Tibial nerve (tissue), 4 donors: ENCODE data around the gene B3GALT5.

Experiments used
- CTCF ChIP-seq, 5 experiments: fragments of 200-600 bp in 3 of 5; fragments of 450-650 bp in 2 of 5; sonication (generic) in 3 of 5; IDR thresholded peaks; one replicate each; pipeline ENCODE4 v1.5.1; 2016 to 2019; ENCODE audit warnings: antibody characterized with exemption in 5 of 5, mild to moderate bottlenecking in 3 of 5, moderate library complexity in 2 of 5
- EP300 ChIP-seq, 2 donors: sonication (generic); formaldehyde crosslinking; IDR thresholded peaks; one replicate each; pipeline ENCODE4 v1.6.1; 2017; ENCODE audit warnings: antibody characterized with exemption in 2 of 2, mild to moderate bottlenecking in 1 of 2
- POLR2A ChIP-seq, 2 donors: fragments of 450-650 bp; IDR thresholded peaks; one replicate each; pipeline ENCODE4 v1.6.1; 2017; ENCODE audit warnings: antibody characterized with exemption in 2 of 2, mild to moderate bottlenecking in 2 of 2, moderate library complexity in 2 of 2

- TF ChIP-seq POLR2A (IDR thresholded peaks at IDR 0.05) (no peak), CTCF (IDR thresholded peaks at IDR 0.05) (no peak), EP300 (IDR thresholded peaks at IDR 0.05) (no peak)
Observed at GRCh38 chr21:39588884-39589283, 23.9 kb upstream of the B3GALT5 start.
